Smooth muscle cell of the brain vasculature (primary cell): Measurements from ENCODE around the gene TSSK3.

Source experiments
- DNase-seq: peaks from one replicate; pipeline ENCODE4 v3.0.0-alpha.2; 2012; ENCODE audit warnings: low read depth, low spot score

Gene TSSK3, protein sequence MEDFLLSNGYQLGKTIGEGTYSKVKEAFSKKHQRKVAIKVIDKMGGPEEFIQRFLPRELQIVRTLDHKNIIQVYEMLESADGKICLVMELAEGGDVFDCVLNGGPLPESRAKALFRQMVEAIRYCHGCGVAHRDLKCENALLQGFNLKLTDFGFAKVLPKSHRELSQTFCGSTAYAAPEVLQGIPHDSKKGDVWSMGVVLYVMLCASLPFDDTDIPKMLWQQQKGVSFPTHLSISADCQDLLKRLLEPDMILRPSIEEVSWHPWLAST

DNA sequence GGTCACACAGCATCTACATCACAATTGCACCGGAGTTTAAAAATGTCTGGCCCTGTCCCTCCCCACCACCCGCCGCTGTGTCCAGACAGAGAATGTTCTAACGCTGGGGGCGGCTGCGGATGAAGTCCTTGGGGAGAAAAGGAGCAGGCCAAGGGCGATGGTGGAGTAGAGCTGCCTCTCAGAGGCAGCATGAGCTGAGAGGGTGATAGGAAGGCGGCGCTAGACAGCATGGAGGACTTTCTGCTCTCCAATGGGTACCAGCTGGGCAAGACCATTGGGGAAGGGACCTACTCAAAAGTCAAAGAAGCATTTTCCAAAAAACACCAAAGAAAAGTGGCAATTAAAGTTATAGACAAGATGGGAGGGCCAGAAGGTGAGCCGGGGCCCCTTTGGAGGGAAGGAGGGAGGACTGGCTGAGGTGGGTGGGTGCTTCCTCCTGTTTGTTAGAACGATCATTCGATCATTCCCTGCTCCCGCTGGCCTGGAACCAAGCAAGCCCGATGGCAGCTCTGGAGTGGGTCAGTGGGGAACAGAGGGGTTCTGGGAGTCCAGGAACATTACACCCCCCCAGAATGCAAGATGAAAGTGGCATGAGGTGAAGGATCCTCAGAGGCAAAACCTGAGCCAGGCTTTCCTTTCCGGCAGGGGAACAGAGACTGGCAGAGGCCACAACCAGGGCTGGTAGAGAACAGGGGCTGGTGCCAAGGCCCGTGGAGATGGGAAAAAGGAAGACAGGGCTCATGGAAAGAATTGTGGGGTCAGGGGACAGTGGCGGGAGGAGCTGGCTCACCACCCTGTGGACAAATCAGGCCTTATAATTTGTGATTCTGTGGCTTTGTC lies at the start of gene TSSK3, which contains the start of gene FAM229A:
TSS of gene TSSK3 (plus strand) at position 66 of the 840 bp plus-strand sequence. CDS start at position 229, 163 bp downstream.
TSS of gene FAM229A (minus strand) at position 12 of the 840 bp plus-strand sequence. CDS start 394 bp downstream, outside the sequence.
- DNase-seq = no peak

DNA sequence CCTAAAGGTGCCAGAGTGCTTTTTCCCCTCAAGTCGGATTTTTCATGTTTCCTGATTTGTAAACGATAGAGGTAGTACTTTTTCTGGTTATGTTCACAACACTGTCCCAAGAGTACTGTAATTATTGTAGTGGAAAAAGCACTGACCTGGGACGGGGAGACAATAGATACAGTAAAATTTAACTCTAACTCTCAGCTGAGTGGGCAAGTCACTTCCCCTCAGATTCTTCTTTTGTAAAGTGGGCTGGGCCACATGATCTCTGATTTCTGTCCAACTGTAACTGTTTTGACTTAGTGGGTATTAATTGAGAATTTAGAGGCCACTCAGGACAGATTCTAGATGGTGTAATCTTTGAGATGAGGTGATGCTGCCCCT lies 45.4 kb upstream of the TSSK3 start:
- DNase-seq = no peak

DNA sequence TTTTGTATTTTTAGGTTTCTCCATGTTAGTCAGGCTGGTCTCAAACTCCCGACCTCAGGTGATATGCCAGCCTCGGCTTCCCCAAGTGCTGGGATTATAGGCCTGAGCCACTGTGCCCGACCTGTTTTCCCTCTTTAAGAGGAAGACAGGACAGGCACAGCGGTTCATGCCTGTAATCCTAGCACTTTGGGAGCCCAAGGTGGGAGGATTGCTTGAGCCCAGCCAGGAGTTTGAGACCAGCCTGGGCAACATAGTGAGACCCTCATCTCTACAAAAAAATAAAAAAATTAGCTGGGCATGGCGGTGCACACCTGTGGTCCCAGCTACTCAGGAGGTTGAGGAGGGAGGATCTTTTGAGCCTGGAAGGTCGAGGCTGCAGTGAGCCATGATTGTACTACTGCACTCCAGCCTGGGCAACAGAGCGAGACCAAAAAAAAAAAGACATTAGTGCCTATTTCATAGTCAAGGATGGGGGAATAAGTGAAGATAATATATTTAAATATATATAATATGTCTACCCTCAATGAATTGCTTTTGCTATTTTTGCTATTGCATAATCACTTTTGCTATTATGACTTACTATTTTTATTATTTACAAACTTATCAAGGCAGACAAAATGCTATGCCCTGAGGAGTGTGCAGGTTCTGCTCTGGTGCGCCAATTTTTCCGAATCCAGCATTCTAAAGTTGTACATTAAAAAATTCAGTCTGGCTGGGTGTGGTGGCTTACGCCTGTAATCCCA lies 44.0 kb upstream of the TSSK3 start:
- DNase-seq = no peak

DNA sequence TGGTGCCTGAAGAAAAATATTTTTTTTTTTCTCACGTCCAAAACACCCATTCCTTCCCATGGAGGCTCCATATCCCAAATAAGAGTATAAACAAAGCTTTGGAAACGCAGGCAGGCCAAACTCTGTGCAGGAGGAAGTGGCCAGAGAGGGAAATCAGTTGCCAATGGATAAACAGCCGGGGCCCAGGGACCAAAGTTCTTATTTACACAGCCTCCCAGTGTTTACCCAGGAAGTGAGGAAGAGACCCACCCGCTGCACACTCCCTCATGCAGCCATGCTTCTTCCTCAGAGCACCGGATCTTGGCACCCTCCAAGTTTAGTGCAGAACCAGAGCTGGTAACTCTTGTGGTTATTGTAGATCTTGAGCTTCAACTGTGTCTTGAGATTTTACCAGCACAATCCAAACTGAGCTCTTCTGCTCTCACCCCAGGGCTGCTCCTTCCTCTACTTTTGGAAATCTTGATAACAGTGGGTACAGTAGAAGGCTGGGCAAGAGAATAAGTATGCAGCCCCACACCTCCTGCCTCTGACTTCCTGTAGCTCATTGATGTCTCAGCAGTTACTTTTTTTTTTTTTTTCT lies 40.5 kb upstream of the TSSK3 start:
- DNase-seq = no peak

DNA sequence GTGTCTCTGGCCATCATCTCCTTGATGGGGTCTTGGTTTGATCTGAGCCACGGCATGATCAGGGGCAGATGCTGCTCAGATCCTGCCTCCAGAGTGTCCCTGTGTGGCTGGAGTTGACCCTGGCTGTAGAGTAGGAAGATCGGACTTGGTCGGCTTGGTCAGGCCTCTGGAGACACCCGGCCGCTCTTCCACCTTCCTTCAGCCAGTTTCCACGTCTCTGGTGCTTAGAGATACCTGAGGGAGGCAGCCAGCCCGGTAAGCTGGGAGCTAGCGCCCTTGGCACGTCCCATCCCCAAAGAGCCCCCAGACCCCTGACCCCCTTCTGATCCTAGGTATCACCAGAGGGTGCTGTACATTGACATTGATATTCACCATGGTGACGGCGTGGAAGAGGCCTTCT lies 35.1 kb upstream of the TSSK3 start:
- DNase-seq = no peak

DNA sequence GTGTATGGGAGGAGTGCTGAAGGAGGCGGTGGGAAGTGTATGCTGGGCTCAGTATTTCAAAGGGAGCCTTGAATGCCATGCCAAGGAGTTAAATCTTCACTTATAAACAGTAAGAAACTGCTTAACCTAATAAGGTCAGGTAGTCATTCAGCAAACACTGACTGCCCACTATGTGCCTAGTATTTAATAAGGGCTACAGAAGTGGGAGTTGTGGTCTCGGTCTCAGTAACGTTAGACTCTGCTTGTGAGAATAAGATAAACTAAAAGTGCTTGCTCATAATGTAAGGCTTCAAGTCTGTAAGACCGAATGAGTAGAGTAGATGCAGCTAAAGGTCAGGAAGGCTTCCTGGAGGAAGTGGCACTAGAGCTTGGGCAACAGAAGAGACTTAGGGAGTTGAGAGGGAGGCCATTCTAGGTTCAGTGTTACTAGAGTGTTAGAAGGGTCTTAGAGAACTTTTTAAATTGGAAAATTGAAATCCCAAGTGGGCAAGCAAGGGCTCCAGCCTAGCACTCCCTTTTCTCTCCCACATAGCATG lies 32.3 kb upstream of the TSSK3 start:
- no peak for DNase-seq

DNA sequence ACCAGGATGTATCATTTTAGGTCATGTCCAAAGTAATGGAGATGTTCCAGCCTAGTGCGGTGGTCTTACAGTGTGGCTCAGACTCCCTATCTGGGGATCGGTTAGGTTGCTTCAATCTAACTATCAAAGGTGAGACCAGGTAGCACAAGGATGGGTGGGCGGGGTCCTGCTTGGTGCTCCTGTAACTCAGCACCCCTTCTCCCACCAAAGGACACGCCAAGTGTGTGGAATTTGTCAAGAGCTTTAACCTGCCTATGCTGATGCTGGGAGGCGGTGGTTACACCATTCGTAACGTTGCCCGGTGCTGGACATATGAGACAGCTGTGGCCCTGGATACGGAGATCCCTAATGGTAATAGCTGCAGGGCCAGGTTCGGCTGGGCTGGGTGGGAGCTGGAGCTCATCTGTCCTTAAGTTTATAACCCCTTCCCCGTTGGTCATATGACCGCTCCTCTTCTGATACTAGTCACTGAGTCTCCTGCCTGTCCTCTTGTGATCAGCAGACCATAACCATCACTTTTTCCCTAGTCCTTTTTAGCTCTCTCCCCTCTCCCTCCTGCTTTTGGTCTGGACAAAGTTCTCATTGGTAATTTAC lies 31.7 kb upstream of the TSSK3 start:
- DNase-seq = no peak

DNA sequence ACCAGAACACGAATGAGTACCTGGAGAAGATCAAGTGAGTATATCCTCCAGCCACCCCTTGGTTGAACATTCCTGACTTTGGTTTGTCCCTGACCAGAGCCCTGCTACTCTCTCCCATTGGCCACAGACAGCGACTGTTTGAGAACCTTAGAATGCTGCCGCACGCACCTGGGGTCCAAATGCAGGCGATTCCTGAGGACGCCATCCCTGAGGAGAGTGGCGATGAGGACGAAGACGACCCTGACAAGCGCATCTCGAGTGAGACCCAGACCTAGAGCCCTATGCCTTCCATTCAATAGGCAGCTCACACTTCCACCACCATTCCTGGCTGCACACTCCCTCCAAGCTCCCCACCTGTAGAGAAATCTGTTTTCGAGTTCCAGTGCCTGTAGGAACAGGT lies 30.8 kb upstream of the TSSK3 start:
- DNase-seq = no peak

DNA sequence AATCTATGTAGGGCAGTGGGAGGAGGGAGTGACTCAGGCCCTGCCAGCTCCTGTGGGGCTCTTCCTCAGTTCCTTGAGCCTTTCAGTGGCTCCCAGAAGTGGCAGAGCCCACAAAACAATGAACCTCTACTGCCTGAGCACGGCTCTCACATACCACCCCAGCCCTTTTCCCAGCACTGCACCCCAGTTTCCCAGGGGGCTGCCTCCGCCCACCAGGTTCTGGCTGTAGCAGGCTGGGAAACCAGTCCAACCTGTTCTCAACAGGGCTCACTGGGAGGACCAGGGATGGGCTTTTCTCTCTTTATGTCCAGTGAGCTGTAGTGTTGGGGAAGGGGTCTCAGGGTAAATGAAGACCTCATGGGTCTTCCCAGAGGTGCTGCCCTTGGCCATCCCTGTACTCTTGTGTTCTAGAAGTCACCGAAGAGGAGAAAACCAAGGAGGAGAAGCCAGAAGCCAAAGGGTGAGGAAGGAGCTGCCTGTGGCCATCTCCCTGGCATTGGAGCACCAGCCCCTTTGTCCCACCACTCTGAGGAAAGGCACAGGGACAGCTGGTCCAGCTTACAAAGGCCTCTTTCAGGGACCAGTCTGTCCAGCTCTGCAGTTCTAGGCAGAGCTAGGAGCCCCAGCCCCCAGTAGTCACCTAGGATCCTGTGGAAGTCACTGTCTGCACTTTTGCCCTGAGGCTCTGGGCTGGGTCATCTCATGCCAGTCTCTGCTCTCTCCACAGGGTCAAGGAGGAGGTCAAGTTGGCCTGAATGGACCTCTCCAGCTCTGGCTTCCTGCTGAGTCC lies 29.9 kb upstream of the TSSK3 start:
- no peak for DNase-seq

DNA sequence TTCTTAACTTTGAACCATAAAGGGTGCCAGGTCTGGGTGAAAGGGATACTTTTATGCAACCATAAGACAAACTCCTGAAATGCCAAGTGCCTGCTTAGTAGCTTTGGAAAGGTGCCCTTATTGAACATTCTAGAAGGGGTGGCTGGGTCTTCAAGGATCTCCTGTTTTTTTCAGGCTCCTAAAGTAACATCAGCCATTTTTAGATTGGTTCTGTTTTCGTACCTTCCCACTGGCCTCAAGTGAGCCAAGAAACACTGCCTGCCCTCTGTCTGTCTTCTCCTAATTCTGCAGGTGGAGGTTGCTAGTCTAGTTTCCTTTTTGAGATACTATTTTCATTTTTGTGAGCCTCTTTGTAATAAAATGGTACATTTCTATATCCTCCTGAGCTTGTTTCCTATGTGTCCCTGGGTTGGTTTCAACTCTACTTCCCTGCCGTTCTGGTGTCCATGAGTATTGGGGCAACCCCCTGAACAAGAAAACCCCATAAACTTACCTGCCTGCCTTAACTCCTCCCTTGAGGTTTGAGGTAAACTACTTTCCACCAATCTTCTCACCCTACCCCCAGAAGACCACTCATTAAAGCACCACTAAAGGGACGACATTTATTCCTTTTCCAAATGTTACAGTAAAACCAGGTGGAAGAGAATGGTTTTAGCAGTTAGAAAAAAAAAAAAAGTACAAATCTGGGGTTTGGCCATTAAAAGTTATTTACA lies 28.9 kb upstream of the TSSK3 start:
- DNase-seq = no peak

DNA sequence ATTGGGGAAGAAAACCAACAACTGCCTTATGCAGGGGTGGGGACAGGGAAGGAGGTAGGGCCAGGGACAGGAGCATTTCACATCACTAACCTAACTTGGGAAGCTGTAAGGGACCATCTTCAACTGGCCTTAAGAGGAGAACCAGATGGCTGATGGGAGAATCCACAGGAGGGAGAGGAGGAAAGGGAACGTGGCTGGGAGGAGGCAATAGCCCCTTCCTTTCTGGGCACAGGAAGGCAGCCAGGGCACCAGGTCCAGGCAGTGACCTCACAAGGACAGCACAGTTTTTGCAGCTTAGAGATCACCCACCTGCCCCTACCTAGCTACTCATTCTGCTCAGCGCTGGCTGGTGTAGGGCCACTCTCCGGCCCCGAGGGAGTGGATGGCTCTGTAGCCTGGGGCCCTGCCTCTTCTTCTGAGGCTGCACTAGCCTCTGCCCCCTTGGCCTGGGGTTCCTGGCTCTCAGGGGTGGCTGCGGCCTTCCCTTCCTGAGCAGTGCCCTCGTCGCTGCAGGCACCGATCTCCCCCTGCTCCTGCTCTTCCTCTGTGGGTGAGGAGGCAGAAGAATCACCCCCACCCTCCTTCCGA lies 28.0 kb upstream of the TSSK3 start:
- DNase-seq = no peak

DNA sequence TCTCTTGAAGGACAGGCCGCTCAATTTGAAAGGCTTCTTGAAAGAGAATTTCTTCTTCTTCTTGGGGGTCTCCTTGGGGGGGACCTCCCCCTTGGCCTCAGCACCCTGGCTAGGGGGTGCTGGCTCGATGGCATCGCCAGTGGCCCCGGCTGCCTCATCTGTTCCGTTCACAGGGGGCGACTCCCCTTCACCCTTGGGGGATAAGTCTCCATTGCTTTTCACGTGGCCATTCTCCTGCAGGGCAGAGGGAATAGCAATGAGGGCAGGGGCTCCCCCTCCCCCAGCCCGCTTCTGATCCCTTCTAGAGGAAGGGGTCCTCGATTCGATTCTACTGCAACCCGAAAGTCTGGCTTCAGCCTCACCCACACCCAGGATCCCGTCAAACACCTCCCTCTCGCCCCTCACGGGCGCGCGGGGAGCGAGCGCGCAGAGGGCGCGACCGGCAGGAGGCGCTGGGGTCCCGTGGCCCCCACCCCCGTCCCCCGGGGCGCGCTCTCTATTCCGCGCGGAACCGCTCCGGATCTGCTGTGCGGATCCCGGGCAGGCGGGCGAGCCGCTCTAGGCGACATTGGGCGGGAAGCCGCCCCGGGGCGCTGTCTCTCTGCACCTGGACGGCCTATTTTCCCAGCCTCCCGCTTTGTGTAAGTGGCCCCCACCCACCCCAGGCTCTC lies 27.3 kb upstream of the TSSK3 start:
- no peak for DNase-seq

DNA sequence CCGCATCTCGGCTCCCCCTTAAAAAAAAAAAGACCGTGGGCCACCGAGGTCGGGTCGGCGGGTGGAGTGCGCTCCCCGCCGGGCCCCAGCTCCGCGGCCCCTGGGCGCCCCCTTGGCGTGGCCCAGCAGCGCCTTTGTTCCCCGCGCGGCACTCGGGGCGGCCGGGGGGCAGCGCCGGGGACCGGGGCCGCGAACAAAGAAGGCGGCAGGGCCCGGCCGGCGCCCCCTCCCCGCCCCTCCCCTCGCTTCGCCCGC lies 26.9 kb upstream of the TSSK3 start:
- no peak for DNase-seq

DNA sequence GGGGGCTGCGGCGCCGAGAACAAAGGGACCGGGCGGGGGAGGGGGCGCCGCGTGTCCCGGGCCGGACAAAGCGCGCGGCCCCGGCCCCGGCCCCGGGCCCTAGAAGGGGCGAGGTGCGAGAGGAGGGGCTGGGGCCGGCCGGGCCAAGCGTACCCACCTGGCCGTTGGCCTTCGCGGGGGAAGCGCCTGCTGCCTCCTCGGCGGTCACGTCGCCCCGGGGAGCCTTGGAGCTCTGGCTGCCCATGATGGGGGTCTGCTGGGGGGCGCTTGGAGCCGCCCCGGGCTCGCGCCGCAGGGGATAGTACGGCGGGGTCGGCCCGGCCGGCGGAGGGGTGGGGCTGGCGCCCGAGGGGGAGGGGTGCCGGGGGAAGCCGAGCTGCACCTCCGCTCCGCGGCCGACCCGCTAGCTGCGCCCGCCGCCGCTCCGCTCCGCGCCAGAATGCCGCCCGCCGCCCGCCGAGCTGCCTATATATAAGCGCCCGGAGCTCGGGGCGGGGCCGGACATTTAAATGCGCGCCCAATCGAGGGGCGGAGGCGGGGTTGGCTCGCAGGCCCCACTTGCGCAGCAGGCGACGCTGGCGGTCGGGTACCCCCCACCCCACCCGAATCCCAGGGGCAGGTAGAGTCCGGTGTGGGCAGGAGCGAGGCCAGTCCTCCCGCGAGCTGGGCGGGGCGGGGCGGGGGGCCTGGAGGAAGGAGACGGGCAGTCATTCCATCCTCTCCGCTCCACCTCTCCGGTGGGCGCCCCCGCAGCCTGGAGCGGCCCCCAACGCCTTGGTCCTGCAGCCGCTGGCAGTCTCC lies 26.3 kb upstream of the TSSK3 start, which contains the start of gene MARCKSL1:
TSS of gene MARCKSL1 (minus strand) at position 444 of the 801 bp plus-strand sequence. CDS start at position 244, 200 bp downstream.
- DNase-seq = no peak

DNA sequence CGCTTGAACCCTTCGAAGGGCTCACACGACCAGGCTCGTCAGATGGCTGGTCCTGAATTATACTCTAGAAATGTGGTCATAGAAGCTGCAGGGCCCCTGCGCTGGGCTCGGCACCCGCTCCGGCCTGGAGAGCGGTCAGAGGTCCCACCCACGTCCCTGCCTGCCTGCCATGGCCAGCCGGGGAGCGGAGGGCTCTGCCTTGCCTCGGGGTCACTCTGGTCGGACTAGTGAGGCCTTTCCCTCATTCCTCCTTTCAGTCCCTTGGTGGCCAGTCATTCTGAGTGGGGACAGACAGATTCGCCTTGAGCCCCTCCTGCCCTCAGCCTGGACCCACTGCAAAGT lies 25.8 kb upstream of the TSSK3 start:
- no peak for DNase-seq

DNA sequence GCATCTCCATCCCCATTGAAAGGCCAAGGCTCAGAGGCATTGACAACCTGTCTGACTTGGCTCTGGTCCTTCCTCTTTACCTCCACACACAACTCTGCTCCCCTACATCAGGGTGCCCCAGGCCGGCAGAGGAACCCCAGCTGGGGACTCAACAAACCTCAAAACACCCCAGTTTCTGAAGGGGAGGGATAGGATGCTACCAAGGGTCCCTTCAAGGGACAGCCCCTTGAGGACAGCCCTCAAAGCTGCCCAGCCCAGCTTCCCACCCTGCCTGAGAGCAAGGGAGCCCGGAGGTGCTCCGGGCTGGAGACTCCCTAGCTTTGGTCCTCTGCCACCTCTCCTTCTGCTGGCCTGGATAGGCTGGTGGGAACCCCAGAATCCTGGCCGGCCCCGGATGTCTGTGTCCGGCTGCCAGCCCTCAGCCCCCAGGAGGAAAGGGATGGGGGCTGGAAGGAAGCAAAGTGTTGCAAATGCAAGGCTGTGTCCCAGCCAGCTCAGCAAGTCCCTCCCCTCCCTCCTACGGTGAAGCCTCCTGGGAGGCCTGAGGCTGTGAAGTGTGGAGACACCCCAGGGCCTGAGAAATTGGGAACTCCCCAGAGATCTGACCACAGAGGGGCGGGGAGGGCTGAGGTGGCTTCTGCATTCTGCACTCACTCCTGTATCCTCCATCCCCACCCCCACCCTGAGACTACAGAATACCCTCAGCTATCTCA lies 25.2 kb upstream of the TSSK3 start:
- DNase-seq = no peak

DNA sequence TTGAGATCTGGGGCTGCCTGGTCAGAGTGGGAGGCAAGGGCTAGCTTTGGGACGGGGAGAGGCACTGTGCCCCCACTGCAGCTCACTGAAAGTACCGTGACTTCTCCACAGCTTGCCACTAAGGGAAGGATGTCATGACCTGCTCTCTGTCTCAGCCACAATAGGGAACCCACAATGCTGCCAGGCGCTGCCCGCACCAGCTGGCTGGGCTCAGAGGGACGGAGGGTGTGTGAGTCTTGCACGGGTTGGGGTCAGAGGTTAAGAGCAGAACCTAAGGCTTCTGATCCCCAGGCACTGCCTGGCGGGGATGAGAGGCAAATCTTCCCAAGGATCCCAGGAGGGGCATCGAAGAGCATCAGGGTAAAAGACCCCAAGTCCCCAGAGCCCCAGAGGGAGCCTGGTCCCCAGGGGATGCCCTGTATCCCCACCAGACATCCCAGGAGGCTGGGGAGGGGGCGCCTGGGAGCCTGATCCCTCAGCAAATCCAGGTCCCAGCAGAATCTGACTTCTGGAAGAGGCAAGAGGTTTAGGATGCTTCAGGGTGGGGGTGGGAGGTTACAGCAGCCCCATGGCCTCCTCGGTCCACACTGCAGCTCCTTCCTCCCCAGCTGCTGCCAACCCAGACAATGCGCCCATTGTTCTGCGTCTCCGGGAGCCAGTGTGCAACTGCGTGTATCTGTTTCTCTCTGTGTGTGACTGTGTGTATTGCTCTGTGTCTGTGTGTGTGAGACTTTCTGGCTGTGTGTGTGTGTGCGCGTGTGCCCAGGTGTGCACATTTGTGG lies 24.3 kb upstream of the TSSK3 start:
- DNase-seq = no peak
